ENCODE measurements around the gene ARRB2. TPM values are rescaled to one million over a fixed set of nuclear protein-coding genes. Genes with fewer than 3 reads are reported as not detected.

Gene ARRB2
- total RNA-seq, 1 donor = 8.9 TPM

DNA sequence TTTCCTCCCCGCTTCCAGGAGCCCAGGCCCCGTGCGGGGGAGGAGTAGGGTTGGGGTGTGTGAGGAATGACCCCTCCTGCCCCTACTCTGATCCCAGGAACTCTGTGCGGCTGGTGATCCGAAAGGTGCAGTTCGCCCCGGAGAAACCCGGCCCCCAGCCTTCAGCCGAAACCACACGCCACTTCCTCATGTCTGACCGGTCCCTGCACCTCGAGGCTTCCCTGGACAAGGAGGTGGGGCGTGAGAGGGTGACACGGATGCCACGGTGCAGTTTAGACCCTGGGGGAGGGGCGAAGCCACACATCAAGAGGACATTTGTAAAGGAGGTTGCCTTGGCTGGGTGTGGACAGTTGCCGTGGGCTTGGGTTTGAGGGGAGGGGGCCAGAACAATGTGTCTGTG lies 7.4 kb downstream of the ARRB2 start:
- no peak for DNase-seq (ENCODE audit: low read depth)
- TF ChIP-seq, protein P1, sequence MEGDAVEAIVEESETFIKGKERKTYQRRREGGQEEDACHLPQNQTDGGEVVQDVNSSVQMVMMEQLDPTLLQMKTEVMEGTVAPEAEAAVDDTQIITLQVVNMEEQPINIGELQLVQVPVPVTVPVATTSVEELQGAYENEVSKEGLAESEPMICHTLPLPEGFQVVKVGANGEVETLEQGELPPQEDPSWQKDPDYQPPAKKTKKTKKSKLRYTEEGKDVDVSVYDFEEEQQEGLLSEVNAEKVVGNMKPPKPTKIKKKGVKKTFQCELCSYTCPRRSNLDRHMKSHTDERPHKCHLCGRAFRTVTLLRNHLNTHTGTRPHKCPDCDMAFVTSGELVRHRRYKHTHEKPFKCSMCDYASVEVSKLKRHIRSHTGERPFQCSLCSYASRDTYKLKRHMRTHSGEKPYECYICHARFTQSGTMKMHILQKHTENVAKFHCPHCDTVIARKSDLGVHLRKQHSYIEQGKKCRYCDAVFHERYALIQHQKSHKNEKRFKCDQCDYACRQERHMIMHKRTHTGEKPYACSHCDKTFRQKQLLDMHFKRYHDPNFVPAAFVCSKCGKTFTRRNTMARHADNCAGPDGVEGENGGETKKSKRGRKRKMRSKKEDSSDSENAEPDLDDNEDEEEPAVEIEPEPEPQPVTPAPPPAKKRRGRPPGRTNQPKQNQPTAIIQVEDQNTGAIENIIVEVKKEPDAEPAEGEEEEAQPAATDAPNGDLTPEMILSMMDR (IDR thresholded peaks at IDR 0.05; ENCODE audit: insufficient read depth, low read length) = no peak
- H3K4me3 ChIP-seq (ENCODE audit: low read depth, low read length) = no peak overlapping the region

DNA sequence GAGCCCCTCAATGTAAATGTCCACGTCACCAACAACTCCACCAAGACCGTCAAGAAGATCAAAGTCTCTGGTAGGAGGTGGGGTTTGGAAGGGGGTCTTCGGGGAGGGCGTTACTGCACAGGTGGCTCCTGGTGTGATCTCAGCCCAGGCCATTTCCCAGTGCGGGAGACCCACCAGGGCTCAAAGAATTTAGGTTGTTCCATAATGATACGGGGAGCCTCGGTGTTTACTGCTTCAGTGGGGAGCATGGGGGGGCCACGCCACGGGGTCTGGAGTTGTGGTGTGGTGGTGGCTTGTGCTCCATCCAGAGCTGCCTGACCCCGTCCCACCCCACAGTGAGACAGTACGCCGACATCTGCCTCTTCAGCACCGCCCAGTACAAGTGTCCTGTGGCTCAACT lies 7.8 kb downstream of the ARRB2 start:
- DNase-seq (ENCODE audit: low read depth) = no peak
- TF ChIP-seq, protein P1 (IDR thresholded peaks at IDR 0.05; ENCODE audit: insufficient read depth, low read length) = no peak
- H3K4me3 ChIP-seq (ENCODE audit: low read depth, low read length) = no peak overlapping the region

DNA sequence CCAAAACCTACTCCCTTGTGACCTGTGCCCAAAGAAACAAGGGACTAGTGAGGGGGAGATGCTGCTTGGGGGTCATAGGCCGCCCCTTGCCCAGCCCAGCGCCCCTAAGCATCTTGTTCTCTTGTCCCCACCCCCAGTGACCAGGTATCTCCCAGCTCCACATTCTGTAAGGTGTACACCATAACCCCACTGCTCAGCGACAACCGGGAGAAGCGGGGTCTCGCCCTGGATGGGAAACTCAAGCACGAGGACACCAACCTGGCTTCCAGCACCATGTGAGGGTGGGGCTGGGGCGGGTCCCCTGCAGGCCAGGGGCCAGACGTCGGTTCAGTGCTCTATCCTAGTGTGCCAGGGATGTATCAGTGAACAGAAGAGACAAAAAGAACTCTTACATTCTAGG lies 8.7 kb downstream of the ARRB2 start:
- TF ChIP-seq, protein P1 (IDR thresholded peaks at IDR 0.05; ENCODE audit: insufficient read depth, low read length) = no peak
- DNase-seq (ENCODE audit: low read depth) = no peak
- no peak overlapping the region for H3K4me3 ChIP-seq (ENCODE audit: low read depth, low read length)

DNA sequence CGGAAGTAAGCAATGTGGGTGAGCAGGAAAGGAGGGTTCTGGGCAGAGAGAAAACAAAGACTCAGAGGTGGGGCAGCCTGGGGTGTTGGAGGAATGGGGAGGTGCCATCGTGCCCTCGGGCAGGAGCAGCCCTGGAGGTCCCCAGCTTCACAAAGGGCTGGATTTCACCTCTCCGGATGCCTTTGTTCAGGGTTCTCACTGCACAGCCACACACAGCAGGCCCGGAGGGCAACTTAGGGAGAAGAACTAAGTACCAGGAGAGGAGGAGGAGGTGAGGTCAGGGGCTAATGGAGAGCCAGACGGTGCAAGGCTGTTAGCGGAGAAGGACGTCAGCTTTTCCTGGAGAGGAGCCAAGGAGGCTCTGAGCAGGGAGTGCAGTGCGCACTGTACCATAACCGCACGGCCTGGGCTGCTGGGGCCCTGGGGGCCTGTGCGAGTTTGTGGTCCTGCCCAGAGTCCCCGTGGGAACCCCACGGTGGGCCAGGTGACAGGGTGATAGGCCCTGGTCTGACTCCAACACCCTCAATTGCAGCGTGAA lies 9.3 kb downstream of the ARRB2 start:
- TF ChIP-seq, protein P1 (IDR thresholded peaks at IDR 0.05; ENCODE audit: insufficient read depth, low read length) = no peak
- no peak overlapping the region for H3K4me3 ChIP-seq (ENCODE audit: low read depth, low read length)
- no peak for DNase-seq (ENCODE audit: low read depth)

DNA sequence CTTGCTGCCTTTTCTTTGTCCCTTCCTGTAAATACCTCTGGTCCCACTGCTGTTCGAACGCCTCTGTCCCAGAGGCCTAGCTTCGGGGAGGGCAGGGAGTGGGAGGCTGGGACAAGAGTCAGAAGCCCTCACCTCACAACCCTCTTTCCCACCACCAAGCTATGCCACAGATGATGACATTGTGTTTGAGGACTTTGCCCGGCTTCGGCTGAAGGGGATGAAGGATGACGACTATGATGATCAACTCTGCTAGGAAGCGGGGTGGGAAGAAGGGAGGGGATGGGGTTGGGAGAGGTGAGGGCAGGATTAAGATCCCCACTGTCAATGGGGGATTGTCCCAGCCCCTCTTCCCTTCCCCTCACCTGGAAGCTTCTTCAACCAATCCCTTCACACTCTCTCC lies 10.4 kb downstream of the ARRB2 start:
- DNase-seq (ENCODE audit: low read depth) = no peak
- TF ChIP-seq, protein P1 (IDR thresholded peaks at IDR 0.05; ENCODE audit: insufficient read depth, low read length) = no peak
- H3K4me3 ChIP-seq (ENCODE audit: low read depth, low read length) = no peak overlapping the region

DNA sequence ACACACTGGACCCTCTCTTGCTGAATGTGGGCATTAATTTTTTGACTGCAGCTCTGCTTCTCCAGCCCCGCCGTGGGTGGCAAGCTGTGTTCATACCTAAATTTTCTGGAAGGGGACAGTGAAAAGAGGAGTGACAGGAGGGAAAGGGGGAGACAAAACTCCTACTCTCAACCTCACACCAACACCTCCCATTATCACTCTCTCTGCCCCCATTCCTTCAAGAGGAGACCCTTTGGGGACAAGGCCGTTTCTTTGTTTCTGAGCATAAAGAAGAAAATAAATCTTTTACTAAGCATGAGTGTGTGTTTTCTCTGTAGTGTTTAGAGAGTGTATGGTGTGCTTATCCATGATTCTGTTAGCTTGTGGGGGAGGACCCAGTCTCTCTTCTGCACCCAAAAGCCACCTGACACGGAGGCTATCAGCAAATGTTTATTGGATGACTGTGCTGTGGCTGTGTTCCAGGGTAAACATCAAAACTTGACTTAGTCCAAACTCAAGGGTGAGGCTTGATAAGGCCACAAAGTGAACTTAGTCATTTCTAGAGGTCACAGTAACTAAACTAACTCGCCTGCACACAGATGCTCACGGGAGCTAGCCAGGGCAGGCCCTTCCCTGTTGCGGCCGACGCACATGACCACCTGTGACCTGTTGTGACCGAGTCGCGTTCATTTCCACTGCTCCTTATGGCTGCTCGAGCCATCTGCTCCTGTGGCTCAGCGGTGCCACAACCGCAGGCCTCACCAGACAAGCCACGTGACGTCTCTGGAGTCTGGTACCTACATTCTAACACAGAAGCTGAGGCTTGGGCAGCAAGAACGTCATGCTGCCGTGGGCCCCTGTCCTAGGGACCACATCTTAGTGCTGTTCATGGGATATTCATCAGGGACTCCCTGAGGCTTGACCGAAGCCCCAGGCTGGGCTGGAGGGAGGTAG lies 11.0 kb downstream of the ARRB2 start:
- DNase-seq (ENCODE audit: low read depth) = peak; percentile 73
- TF ChIP-seq, protein P1 (IDR thresholded peaks at IDR 0.05; ENCODE audit: insufficient read depth, low read length) = no peak
- H3K4me3 ChIP-seq (ENCODE audit: low read depth, low read length) = no peak overlapping the region
